Measurements from ENCODE around the gene KLHL29. TPM values are rescaled to one million over a fixed set of nuclear protein-coding genes. Genes with fewer than 3 reads are reported as not detected.

KLHL29 gene
- total RNA-seq, 1 experiment from 2014 or later, result 16.7 TPM

- no peak overlapping the region for H3K4me3 ChIP-seq (replicated peaks in 1 of 2; ENCODE audit: low read depth in 1 of 2, low read length in 2 of 2)
- H3K9me2 ChIP-seq (ENCODE audit: insufficient read depth), result no peaks in the 10 kb centered on the region
- ChIA-PET POLR2A (no interaction called here), RAD21 (ENCODE audit: low non-redundant PET in 1 of 2, low total read pairs in 2 of 2, uncharacterized antibody in 2 of 2, unreplicated experiment in 2 of 2) (no interaction called here), CTCF (no interaction called here)
- H3K9me3 ChIP-seq (ENCODE audit: control insufficient read depth in 1 of 2, insufficient read depth in 1 of 2, low read depth in 1 of 2, low read length in 2 of 2), result no peaks in the 10 kb centered on the region
- H2AFZ ChIP-seq (ENCODE audit: low read depth, low read length, poor library complexity, severe bottlenecking), result no peak overlapping the region
- no peaks in the 10 kb centered on the region for H3K36me3 ChIP-seq (ENCODE audit: control insufficient read depth in 1 of 2, insufficient read depth in 2 of 2, low read length in 2 of 2)
- no peaks in the 10 kb centered on the region for H4K20me1 ChIP-seq (ENCODE audit: insufficient read depth)
- no peak overlapping the region for H3K4me2 ChIP-seq (ENCODE audit: low read length)
- no TSS peak for BruUV-seq (replicated peaks)
- TF ChIP-seq CBX3 (IDR thresholded peaks at IDR 0.05; ENCODE audit: low read depth) (no peak), SP1 (IDR thresholded peaks at IDR 0.05; ENCODE audit: low read depth) (no peak), ATF3 (IDR thresholded peaks at IDR 0.05) (no peak), ZBTB33 (IDR thresholded peaks at IDR 0.05; ENCODE audit: extremely low read depth, insufficient replicate concordance, low read length) (no peak), RAD21 (IDR thresholded peaks at IDR 0.05; ENCODE audit: low read depth) (no peak), JUND (IDR thresholded peaks at IDR 0.05) (no peak), ZFX (IDR thresholded peaks at IDR 0.05) (no peak), TCF7L2 (IDR thresholded peaks at IDR 0.05; ENCODE audit: borderline replicate concordance, extremely low read depth, insufficient read depth, insufficient read length) (no peak), SRF (IDR thresholded peaks at IDR 0.05; ENCODE audit: low read depth) (no peak)
- H3K27ac ChIP-seq (ENCODE audit: low read depth, low read length), result no peak overlapping the region
- H3K9ac ChIP-seq (ENCODE audit: low read length), result no peak overlapping the region
- 0 out of 2 replicates have a peak, but pooled peaks cover 13% of the 10 kb centered on the region for H3K79me2 ChIP-seq (ENCODE audit: insufficient read depth, low read length)
- H3K27me3 ChIP-seq (ENCODE audit: insufficient read depth, low read length), result no peaks in the 10 kb centered on the region
- no peak for DNase-seq (ENCODE audit: low read depth, low spot score)
- ATAC-seq, result no peak
- peaks cover 0 to 4% of the 10 kb centered on the region in 2 experiments; a peak in 1 of 4 replicates for H3K4me1 ChIP-seq (ENCODE audit: control insufficient read depth in 1 of 2, insufficient read depth in 2 of 2, low read length in 2 of 2)
- intact Hi-C loops (cut with micrococcal nuclease), result no loop called here
Observed at GRCh38 chr2:23427976-23428375, 43.0 kb downstream of the KLHL29 start.

GRCh38 chr2:23429036-23429435 lies 44.1 kb downstream of the KLHL29 start:
- Histone ChIP-seq H3K4me3 (replicated peaks in 1 of 2; ENCODE audit: low read depth in 1 of 2, low read length in 2 of 2) (no peak overlapping the region), H3K4me2 (ENCODE audit: low read length) (no peak overlapping the region), H3K27me3 (ENCODE audit: insufficient read depth, low read length) (no peaks in the 10 kb centered on the region), H3K4me1 (ENCODE audit: control insufficient read depth in 1 of 2, insufficient read depth in 2 of 2, low read length in 2 of 2) (peaks cover 0 to 4% of the 10 kb centered on the region in 2 experiments; a peak in 1 of 4 replicates), H3K27ac (ENCODE audit: low read depth, low read length) (no peak overlapping the region), H3K9me3 (ENCODE audit: control insufficient read depth in 1 of 2, insufficient read depth in 1 of 2, low read depth in 1 of 2, low read length in 2 of 2) (no peaks in the 10 kb centered on the region), H4K20me1 (ENCODE audit: insufficient read depth) (no peaks in the 10 kb centered on the region), H3K9ac (ENCODE audit: low read length) (no peak overlapping the region), H2AFZ (ENCODE audit: low read depth, low read length, poor library complexity, severe bottlenecking) (no peak overlapping the region), H3K9me2 (ENCODE audit: insufficient read depth) (no peaks in the 10 kb centered on the region), H3K36me3 (ENCODE audit: control insufficient read depth in 1 of 2, insufficient read depth in 2 of 2, low read length in 2 of 2) (no peaks in the 10 kb centered on the region), H3K79me2 (ENCODE audit: insufficient read depth, low read length) (0 out of 2 replicates have a peak, but pooled peaks cover 13% of the 10 kb centered on the region)
- RAD21 ChIA-PET (ENCODE audit: low non-redundant PET in 1 of 2, low total read pairs in 2 of 2, uncharacterized antibody in 2 of 2, unreplicated experiment in 2 of 2), result no interaction called here
- ATAC-seq (no peak), DNase-seq (ENCODE audit: low read depth, low spot score) (no peak)
- no TSS peak for BruUV-seq (replicated peaks)
- intact Hi-C loops (cut with micrococcal nuclease), result no loop called here
- POLR2A ChIA-PET, result no interaction called here
- CTCF ChIA-PET, result no interaction called here
- TF ChIP-seq TCF7L2 (IDR thresholded peaks at IDR 0.05; ENCODE audit: borderline replicate concordance, extremely low read depth, insufficient read depth, insufficient read length) (no peak), ZNF274 (IDR thresholded peaks at IDR 0.05; ENCODE audit: low read depth, low read length) (no peak), ELF1 (IDR thresholded peaks at IDR 0.05; ENCODE audit: borderline replicate concordance, low read depth) (no peak), POLR2A (IDR thresholded peaks at IDR 0.05; ENCODE audit: borderline replicate concordance, extremely low read depth, insufficient read depth, insufficient read length) (no peak), JUND (IDR thresholded peaks at IDR 0.05) (no peak), REST (IDR thresholded peaks at IDR 0.05; ENCODE audit: low read depth) (no peak)
